WTC11 (cell line): ENCODE data around the gene ARL4C. TPM values are rescaled to one million over a fixed set of nuclear protein-coding genes. Genes with fewer than 3 reads are reported as not detected.

Experiments used
- ATAC-seq: fragments of 200-7000 bp; cut with Tn5 transposase; 2 replicates; pipeline ENCODE4 v1.10.0; 2021; ENCODE audit warnings: mild to moderate bottlenecking, moderate library complexity
- CTCF ChIA-PET: fragments of 300-600 bp; sonication (Branson Sonifier 250); formaldehyde crosslinking; loops from one replicate; lab custom pipeline; 2021; ENCODE audit warnings: antibody characterized with exemption; lab: Charles Lee
- POLR2A ChIA-PET: fragments of 350-600 bp; sonication (Branson Sonifier 250); formaldehyde crosslinking; loops from one replicate; lab custom pipeline; 2021; ENCODE audit warnings: antibody characterized with exemption; lab: Charles Lee
- DNase-seq: peaks from one replicate; pipeline ENCODE4 v3.0.0; 2021; ENCODE audit warnings: low spot score
- H3K27ac Mint-ChIP-seq: 2 replicates; pipeline ENCODE4 v1.8.0; 2021; ENCODE audit warnings: mixed read lengths
- H3K27me3 Mint-ChIP-seq: 2 replicates; pipeline ENCODE4 v1.8.0; 2021; ENCODE audit warnings: low read depth, mild to moderate bottlenecking, moderate library complexity, mixed read lengths
- H3K36me3 Mint-ChIP-seq: 2 replicates; pipeline ENCODE4 v1.8.0; 2021; ENCODE audit warnings: mixed read lengths
- H3K4me1 Mint-ChIP-seq: 2 replicates; pipeline ENCODE4 v1.8.0; 2022; ENCODE audit warnings: mixed read lengths
- H3K4me3 Mint-ChIP-seq: 2 replicates; pipeline ENCODE4 v1.8.0; 2021; ENCODE audit warnings: mild to moderate bottlenecking, moderate library complexity, mixed read lengths
- H3K9me3 Mint-ChIP-seq: 2 replicates; pipeline ENCODE4 v1.8.0; 2021; ENCODE audit warnings: mixed read lengths
- ARID4B ChIP-seq: sonication (generic); formaldehyde crosslinking; IDR thresholded peaks from 2 replicates; pipeline ENCODE4 v1.8.0; 2023; ENCODE audit warnings: missing genetic modification reagents, mild to moderate bottlenecking, borderline replicate concordance
- ATF2 ChIP-seq: sonication (generic); formaldehyde crosslinking; IDR thresholded peaks from 2 replicates; pipeline ENCODE4 v1.8.1; 2022; ENCODE audit warnings: low read depth, missing genetic modification reagents, borderline replicate concordance
- ELF4 ChIP-seq: sonication (generic); formaldehyde crosslinking; IDR thresholded peaks from 2 replicates; pipeline ENCODE4 v1.8.1; 2022; ENCODE audit warnings: low read depth, mild to moderate bottlenecking, moderate library complexity, missing genetic modification reagents
- FOXK1 ChIP-seq: sonication (generic); formaldehyde crosslinking; IDR thresholded peaks from 2 replicates; pipeline ENCODE4 v1.8.0; 2022; ENCODE audit warnings: mild to moderate bottlenecking, moderate library complexity, missing genetic modification reagents
- GABPB1 ChIP-seq: sonication (generic); formaldehyde crosslinking; IDR thresholded peaks from 2 replicates; pipeline ENCODE4 v1.8.1; 2023; ENCODE audit warnings: mild to moderate bottlenecking, missing genetic modification reagents
- JUN ChIP-seq: sonication (generic); formaldehyde crosslinking; IDR thresholded peaks from 2 replicates; pipeline ENCODE4 v1.8.0; 2023; ENCODE audit warnings: mild to moderate bottlenecking, missing genetic modification reagents
- MYBL2 ChIP-seq: sonication (generic); formaldehyde crosslinking; IDR thresholded peaks from 2 replicates; pipeline ENCODE4 v1.8.1; 2023; ENCODE audit warnings: mild to moderate bottlenecking, moderate library complexity, missing genetic modification reagents
- NFATC4 ChIP-seq: fragments of 250-450 bp; sonication (Bioruptor Pico); IDR thresholded peaks from 2 replicates; pipeline ENCODE4 v1.9.0; 2021; ENCODE audit warnings: mild to moderate bottlenecking
- NR1H2 ChIP-seq: sonication (generic); formaldehyde crosslinking; IDR thresholded peaks from 2 replicates; pipeline ENCODE4 v1.9.0; 2021; ENCODE audit warnings: mild to moderate bottlenecking, moderate library complexity, missing genetic modification reagents
- NR3C1 ChIP-seq: sonication (generic); formaldehyde crosslinking; conservative IDR thresholded peaks from 2 replicates; pipeline ENCODE4 v1.8.1; 2023; ENCODE audit warnings: low read depth, mild to moderate bottlenecking, missing genetic modification reagents
- OVOL2 ChIP-seq: fragments of 250-450 bp; sonication (Bioruptor Pico); IDR thresholded peaks from 2 replicates; pipeline ENCODE4 v1.9.0; 2021; ENCODE audit warnings: mild to moderate bottlenecking, borderline replicate concordance
- PRRX2 ChIP-seq: fragments of 250-450 bp; sonication (Bioruptor Pico); IDR thresholded peaks from 2 replicates; pipeline ENCODE4 v1.8.0; 2021; ENCODE audit warnings: mild to moderate bottlenecking
- TEAD1 ChIP-seq: sonication (generic); formaldehyde crosslinking; IDR thresholded peaks from 2 replicates; pipeline ENCODE4 v1.8.0; 2022; ENCODE audit warnings: mild to moderate bottlenecking, missing genetic modification reagents
- TEAD4 ChIP-seq: sonication (generic); formaldehyde crosslinking; IDR thresholded peaks from 2 replicates; pipeline ENCODE4 v1.8.0; 2022; ENCODE audit warnings: mild to moderate bottlenecking, missing genetic modification reagents
- USF1 ChIP-seq: sonication (generic); formaldehyde crosslinking; IDR thresholded peaks from 2 replicates; pipeline ENCODE4 v1.8.0; 2022; ENCODE audit warnings: mild to moderate bottlenecking, missing genetic modification reagents
- ZNF138 ChIP-seq: sonication (generic); formaldehyde crosslinking; conservative IDR thresholded peaks from 2 replicates; pipeline ENCODE4 v1.8.1; 2022; ENCODE audit warnings: mild to moderate bottlenecking, moderate library complexity, missing genetic modification reagents
- ZNF263 ChIP-seq: sonication (generic); formaldehyde crosslinking; IDR thresholded peaks from 2 replicates; pipeline ENCODE4 v1.8.1; 2022; ENCODE audit warnings: low read depth, mild to moderate bottlenecking, moderate library complexity, missing genetic modification reagents
- ZNF423 ChIP-seq: fragments of 250-450 bp; sonication (Bioruptor Pico); IDR thresholded peaks from 2 replicates; pipeline ENCODE4 v2.1.2; 2022; ENCODE audit warnings: mild to moderate bottlenecking, moderate library complexity
- ZNF532 ChIP-seq: fragments of 250-450 bp; sonication (Bioruptor Pico); IDR thresholded peaks from 2 replicates; pipeline ENCODE4 v1.9.0; 2021; ENCODE audit warnings: mild to moderate bottlenecking, borderline replicate concordance
- total RNA-seq: library from RNA; stranded (reverse); gene quantifications from 3 replicates; pipeline ENCODE4 v1.2.3, GENCODE V29; 2021

The ARL4C gene
- total RNA-seq, 1 experiment from 2014 or later, result 10.6 TPM

GRCh38 chr2:234463626-234464290, 33.1 kb downstream of the ARL4C start:
- Mint-ChIP-seq H3K4me1 (peaks cover 5% of the 10 kb centered on the region), H3K4me3 (no peak overlapping the region), H3K36me3 (no peaks in the 10 kb centered on the region), H3K9me3 (peaks cover 10% of the 10 kb centered on the region), H3K27me3 (no peaks in the 10 kb centered on the region; the same call in 1 of the 2 replicates), H3K27ac (no peak overlapping the region)
- DNase-seq, result no peak
- no peak for TF ChIP-seq TEAD1 (CRISPR knock-in tag)
- TF ChIP-seq ZNF138 (CRISPR knock-in tag), result no peak
- TF ChIP-seq NR1H2, result no peak
- no peak for TF ChIP-seq ELF4
- no peak for TF ChIP-seq ATF2 (CRISPR knock-in tag)
- TF ChIP-seq ZNF423 (CRISPR knock-in tag), result no peak
- no peak for TF ChIP-seq OVOL2 (CRISPR knock-in tag)
- no peak for TF ChIP-seq NFATC4 (CRISPR knock-in tag)
- no peak for TF ChIP-seq JUN (CRISPR knock-in tag)
- TF ChIP-seq ARID4B (CRISPR knock-in tag), result no peak
- no peak for TF ChIP-seq ZNF263
- no peak for TF ChIP-seq ZNF532 (CRISPR knock-in tag)
- TF ChIP-seq TEAD4 (CRISPR knock-in tag), result no peak
- TF ChIP-seq GABPB1 (CRISPR knock-in tag), result no peak
- TF ChIP-seq NR3C1 (CRISPR knock-in tag), result no peak
- no peak for TF ChIP-seq USF1
- TF ChIP-seq MYBL2 (CRISPR knock-in tag), result no peak
- TF ChIP-seq FOXK1 (CRISPR knock-in tag), result no peak
- TF ChIP-seq PRRX2 (CRISPR knock-in tag), result no peak
- ATAC-seq, result no peak
- ChIA-PET POLR2A (no interaction called here), CTCF (no interaction called here)
